KMS-11 (cell line): ENCODE data around the gene OR52K1.
A peak's percentile ranks its signal among the peaks of the same experiment; 100 is the strongest.

Source experiments
- H2AFZ ChIP-seq: fragments of 200-600 bp; sonication (generic); 2 replicates; pipeline ENCODE4 v1.6.1; 2016; ENCODE audit warnings: antibody characterized with exemption, mixed run types, low read depth
- H3K27ac ChIP-seq: fragments of 200-600 bp; sonication (generic); 2 replicates; pipeline ENCODE4 v1.6.1; 2016; ENCODE audit warnings: mild to moderate bottlenecking, mixed run types
- H3K27me3 ChIP-seq: fragments of 200-600 bp; sonication (generic); 2 replicates; pipeline ENCODE4 v1.6.1; 2017; ENCODE audit warnings: mild to moderate bottlenecking, low read depth, mixed run types, moderate library complexity; ENCODE audit not compliant: insufficient read depth
- H3K36me3 ChIP-seq: fragments of 200-600 bp; sonication (generic); 2 replicates; pipeline ENCODE4 v1.6.1; 2017; ENCODE audit warnings: mild to moderate bottlenecking, mixed run types; ENCODE audit not compliant: insufficient read depth
- H3K4me1 ChIP-seq: fragments of 200-600 bp; sonication (generic); 2 replicates; pipeline ENCODE4 v1.6.1; 2016; ENCODE audit warnings: mild to moderate bottlenecking, low read depth, mixed run types; ENCODE audit not compliant: poor library complexity, severe bottlenecking
- H3K4me2 ChIP-seq: fragments of 200-600 bp; sonication (generic); 2 replicates; pipeline ENCODE4 v1.7.0; 2016; ENCODE audit warnings: mild to moderate bottlenecking, mixed run types
- H3K4me3 ChIP-seq: fragments of 200-600 bp; sonication (generic); IDR thresholded peaks from 2 replicates; pipeline ENCODE4 v1.6.1; 2017; ENCODE audit warnings: low read depth, low read length, mixed read lengths; ENCODE audit not compliant: insufficient read depth
- H3K79me2 ChIP-seq: fragments of 200-600 bp; sonication (generic); 2 replicates; pipeline ENCODE4 v1.6.1; 2016; ENCODE audit warnings: low read depth, mixed run types; ENCODE audit not compliant: insufficient read depth
- H3K9ac ChIP-seq: fragments of 200-600 bp; sonication (generic); 2 replicates; pipeline ENCODE4 v1.6.1; 2016; ENCODE audit warnings: mild to moderate bottlenecking, mixed run types
- H4K20me1 ChIP-seq: fragments of 200-600 bp; sonication (generic); 2 replicates; pipeline ENCODE4 v1.6.1; 2016; ENCODE audit warnings: mild to moderate bottlenecking, mixed run types; ENCODE audit not compliant: insufficient read depth
- TF ChIP-seq, protein P1 (sequence below): fragments of 200-600 bp; sonication (generic); conservative IDR thresholded peaks from 2 replicates; pipeline ENCODE4 v1.6.1; 2017; ENCODE audit warnings: low read depth, mild to moderate bottlenecking, antibody characterized with exemption, low read length, moderate library complexity, mixed read lengths

The OR52K1 gene

DNA sequence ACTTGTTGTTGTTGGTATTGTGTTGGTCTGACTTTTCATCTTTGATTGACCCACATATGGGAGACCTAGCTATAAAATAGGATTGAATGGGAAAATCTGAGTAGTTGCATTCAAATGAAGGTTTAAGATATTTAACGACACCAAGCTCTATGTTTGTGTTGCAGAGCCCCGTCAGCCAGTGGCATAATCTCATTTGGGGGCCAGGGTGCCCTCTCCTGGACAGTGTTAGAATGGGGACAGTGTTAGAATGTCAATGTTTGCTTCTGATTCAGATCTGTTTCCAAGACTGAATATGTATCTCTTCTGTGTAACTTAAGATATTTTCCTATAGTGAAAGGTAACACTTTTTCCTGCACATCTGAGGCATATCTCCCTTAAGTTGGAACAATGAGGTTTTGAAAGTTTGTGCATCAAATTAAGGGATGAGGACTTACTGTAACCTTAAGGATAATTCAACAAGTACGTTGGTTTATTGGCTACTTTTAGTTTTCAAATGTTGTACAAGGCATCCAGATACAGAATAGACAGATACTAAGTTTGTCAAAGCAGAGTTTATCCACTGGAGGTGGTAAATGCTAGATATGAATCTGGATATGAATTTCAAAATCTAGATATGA, 57.3 kb downstream of the OR52K1 start:
- Histone ChIP-seq H3K79me2 (no peaks in the 10 kb centered on the region), H2AFZ (no peak overlapping the region), H3K4me2 (no peak overlapping the region), H4K20me1 (no peaks in the 10 kb centered on the region), H3K4me3 (no peak overlapping the region), H3K9ac (no peak overlapping the region), H3K4me1 (no peaks in the 10 kb centered on the region), H3K27me3 (no peaks in the 10 kb centered on the region), H3K36me3 (no peaks in the 10 kb centered on the region), H3K27ac (no peak overlapping the region)
- TF ChIP-seq, protein P1, sequence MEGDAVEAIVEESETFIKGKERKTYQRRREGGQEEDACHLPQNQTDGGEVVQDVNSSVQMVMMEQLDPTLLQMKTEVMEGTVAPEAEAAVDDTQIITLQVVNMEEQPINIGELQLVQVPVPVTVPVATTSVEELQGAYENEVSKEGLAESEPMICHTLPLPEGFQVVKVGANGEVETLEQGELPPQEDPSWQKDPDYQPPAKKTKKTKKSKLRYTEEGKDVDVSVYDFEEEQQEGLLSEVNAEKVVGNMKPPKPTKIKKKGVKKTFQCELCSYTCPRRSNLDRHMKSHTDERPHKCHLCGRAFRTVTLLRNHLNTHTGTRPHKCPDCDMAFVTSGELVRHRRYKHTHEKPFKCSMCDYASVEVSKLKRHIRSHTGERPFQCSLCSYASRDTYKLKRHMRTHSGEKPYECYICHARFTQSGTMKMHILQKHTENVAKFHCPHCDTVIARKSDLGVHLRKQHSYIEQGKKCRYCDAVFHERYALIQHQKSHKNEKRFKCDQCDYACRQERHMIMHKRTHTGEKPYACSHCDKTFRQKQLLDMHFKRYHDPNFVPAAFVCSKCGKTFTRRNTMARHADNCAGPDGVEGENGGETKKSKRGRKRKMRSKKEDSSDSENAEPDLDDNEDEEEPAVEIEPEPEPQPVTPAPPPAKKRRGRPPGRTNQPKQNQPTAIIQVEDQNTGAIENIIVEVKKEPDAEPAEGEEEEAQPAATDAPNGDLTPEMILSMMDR = peak; percentile 87

DNA sequence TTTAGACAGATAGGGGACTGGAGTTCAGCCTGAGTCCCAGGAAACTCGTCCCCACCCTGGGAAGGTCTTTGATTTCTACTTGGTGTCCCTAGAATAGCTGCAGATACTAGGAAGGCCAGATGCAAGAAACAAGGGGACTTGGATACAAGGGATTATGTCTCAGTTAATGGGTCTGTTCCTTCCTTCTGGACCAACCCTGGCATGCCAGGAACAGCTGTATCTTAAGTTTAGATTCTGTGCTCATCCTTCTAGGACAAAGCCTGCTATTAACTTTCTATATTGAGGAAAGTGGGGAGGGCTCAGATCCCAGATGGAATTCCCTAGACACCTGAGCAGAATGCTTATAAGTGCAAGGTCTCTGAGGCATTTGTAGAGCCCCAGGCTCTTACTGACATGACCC, 58.6 kb downstream of the OR52K1 start:
- no peak overlapping the region for H3K4me3 ChIP-seq
- no peaks in the 10 kb centered on the region for H3K4me1 ChIP-seq
- H2AFZ ChIP-seq = no peak overlapping the region
- no peak overlapping the region for H3K4me2 ChIP-seq
- H4K20me1 ChIP-seq = no peaks in the 10 kb centered on the region
- no peak overlapping the region for H3K27ac ChIP-seq
- TF ChIP-seq, protein P1 = no peak
- no peaks in the 10 kb centered on the region for H3K27me3 ChIP-seq
- no peak overlapping the region for H3K9ac ChIP-seq
- H3K79me2 ChIP-seq = no peaks in the 10 kb centered on the region
- H3K36me3 ChIP-seq = no peaks in the 10 kb centered on the region
